Measurements from ENCODE around the gene CRELD2. TPM values are rescaled to one million over a fixed set of nuclear protein-coding genes. Genes with fewer than 3 reads are reported as not detected.

The CRELD2 gene
- total and polyA plus RNA-seq, 2 of the 4 experiments (the other 2 are of a cell fraction), result 36.2 to 70.7 TPM

DNA sequence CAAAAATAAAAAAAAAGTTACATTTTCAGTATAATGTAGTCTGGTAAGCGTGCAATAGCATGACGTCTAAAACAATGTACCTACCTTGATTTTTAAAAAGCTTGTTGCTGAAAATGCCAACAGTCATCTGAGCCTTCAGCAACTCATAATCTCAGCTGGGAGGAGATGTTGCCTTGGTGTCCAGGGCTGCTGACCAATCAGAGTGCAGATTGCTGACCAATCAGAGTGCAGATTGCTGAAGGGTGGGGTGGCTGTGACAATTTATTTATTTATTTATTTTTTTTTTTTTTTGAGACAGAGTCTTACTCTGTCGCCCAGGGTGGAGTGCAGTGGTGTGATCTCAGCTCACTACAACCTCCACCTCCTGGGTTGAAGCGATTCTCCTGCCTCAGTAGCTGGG lies 47.0 kb upstream of the CRELD2 start:
- H3K36me3 ChIP-seq (ENCODE audit: control insufficient read depth, insufficient read depth, low read length), result peaks cover 16% of the 10 kb centered on the region
- no peak overlapping the region for H2BK120ac ChIP-seq (ENCODE audit: low read depth, low read length)
- peaks cover 56% of the 10 kb centered on the region for H4K20me1 ChIP-seq (ENCODE audit: insufficient read depth, low read length)
- WGBS, 2 experiments (ENCODE audit: extremely low coverage in 2 of 2, insufficient read length in 1 of 2), result 86% methylated on average over 1 of the region's 4 CpGs; no CpG with 5 or more reads in 1 of the 2 experiments
- no TSS peak for BruUV-seq (replicated peaks)
- no peak overlapping the region for H3K4me3 ChIP-seq (ENCODE audit: insufficient read depth, low read depth, low read length)
- H2AK5ac ChIP-seq (ENCODE audit: low read depth, low read length), result no peak overlapping the region
- no peak overlapping the region for H2BK5ac ChIP-seq (ENCODE audit: low read depth, low read length, poor library complexity, severe bottlenecking)
- peaks cover 18 to 68% of the 10 kb centered on the region in 2 experiments for H3K79me1 ChIP-seq (ENCODE audit: low read depth in 1 of 2, low read length in 2 of 2)
- no peak overlapping the region for H4K8ac ChIP-seq (ENCODE audit: low read depth in 2 of 2, low read length in 2 of 2)
- intact Hi-C loops (cut with micrococcal nuclease) (no loop called here), dilution Hi-C loops (cut with HindIII; ENCODE audit: low sequenced_read_pairs, unreplicated experiment) (no loop called here), in situ Hi-C loops (cut with MboI; ENCODE audit: low sequenced_read_pairs) (no loop called here)
- H2BK20ac ChIP-seq (ENCODE audit: low read depth, low read length), result no peak overlapping the region
- no peaks in the 10 kb centered on the region for H3K27me3 ChIP-seq (ENCODE audit: control insufficient read depth, insufficient read depth, low read length)
- ATAC-seq (ENCODE audit: low read depth) (no peak), DNase-seq (no peak)
- no peak overlapping the region for H4K91ac ChIP-seq (ENCODE audit: insufficient read depth, low read depth, low read length)
- H3K4ac ChIP-seq (ENCODE audit: low read depth, low read length), result no peak overlapping the region
- H3K9ac ChIP-seq (ENCODE audit: low read depth, low read length), result no peak overlapping the region
- no peak overlapping the region for H2AK9ac ChIP-seq (replicated peaks; ENCODE audit: low read depth, low read length, poor library complexity)
- no peak overlapping the region for H3K23ac ChIP-seq (ENCODE audit: low read depth, low read length)
- H3K27ac ChIP-seq (ENCODE audit: insufficient read depth, low read length), result no peak overlapping the region
- no peaks in the 10 kb centered on the region for H3K4me1 ChIP-seq (ENCODE audit: control insufficient read depth, insufficient read depth, low read length)
- no peak overlapping the region for H2BK15ac ChIP-seq (ENCODE audit: low read depth, low read length)
- ChIA-PET POLR2A (ENCODE audit: unreplicated experiment) (no interaction called here), CTCF (no interaction called here)
- no peak overlapping the region for H3K4me2 ChIP-seq (ENCODE audit: low read depth, low read length)
- H3K56ac ChIP-seq (ENCODE audit: extremely low read depth, insufficient read depth, low read length), result no peak overlapping the region
- no peak overlapping the region for H3K18ac ChIP-seq (ENCODE audit: low read depth, low read length)
- TF ChIP-seq MAZ (IDR thresholded peaks at IDR 0.05; ENCODE audit: borderline replicate concordance, low read depth, low read length), result no peak
- no peak for TF ChIP-seq POLR2A (IDR thresholded peaks at IDR 0.05; ENCODE audit: low read depth, low read length)
- TF ChIP-seq, protein P1, sequence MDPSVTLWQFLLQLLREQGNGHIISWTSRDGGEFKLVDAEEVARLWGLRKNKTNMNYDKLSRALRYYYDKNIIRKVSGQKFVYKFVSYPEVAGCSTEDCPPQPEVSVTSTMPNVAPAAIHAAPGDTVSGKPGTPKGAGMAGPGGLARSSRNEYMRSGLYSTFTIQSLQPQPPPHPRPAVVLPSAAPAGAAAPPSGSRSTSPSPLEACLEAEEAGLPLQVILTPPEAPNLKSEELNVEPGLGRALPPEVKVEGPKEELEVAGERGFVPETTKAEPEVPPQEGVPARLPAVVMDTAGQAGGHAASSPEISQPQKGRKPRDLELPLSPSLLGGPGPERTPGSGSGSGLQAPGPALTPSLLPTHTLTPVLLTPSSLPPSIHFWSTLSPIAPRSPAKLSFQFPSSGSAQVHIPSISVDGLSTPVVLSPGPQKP (IDR thresholded peaks at IDR 0.05; ENCODE audit: borderline replicate concordance, low read depth, low read length), result no peak
- H3K9me1 ChIP-seq (ENCODE audit: insufficient read depth, low read length), result 0 out of 2 replicates have a peak, but pooled peaks cover 5% of the 10 kb centered on the region
- no peak overlapping the region for H4K5ac ChIP-seq (ENCODE audit: low read depth, low read length)
- no peak overlapping the region for H3K14ac ChIP-seq (replicated peaks; ENCODE audit: low read depth, low read length)
- H3K9me3 ChIP-seq (ENCODE audit: control insufficient read depth, insufficient read depth, low read length), result peaks cover 20% of the 10 kb centered on the region
- H2AFZ ChIP-seq (replicated peaks; ENCODE audit: low read length, poor library complexity), result no peak overlapping the region

Data from IMR-90 (cell line).